Hypothalamus (tissue), 51 donors: ENCODE measurements around the gene CRYL1.
A peak's percentile ranks its signal among the peaks of the same experiment; 100 is the strongest.

Source experiments
- DNase-seq, 51 donors: peaks; one replicate each; lab custom pipeline; 2025; lab: John Stamatoyannopoulos, UW

The CRYL1 gene

GRCh38 chr13:20428666-20429644, 96.7 kb downstream of the CRYL1 start:
- no peak for DNase-seq

- DNase-seq: peak in 1 of 51 donors; percentile 18
Measured at GRCh38 chr13:20426766-20427448, 98.8 kb downstream of the CRYL1 start.

GRCh38 chr13:20425819-20426219, 99.8 kb downstream of the CRYL1 start:
- DNase-seq: peak in 1 of 51 donors; percentile 5

- DNase-seq: no peak
Measured at GRCh38 chr13:20424949-20425348, 100.7 kb downstream of the CRYL1 start.

- no peak for DNase-seq
Measured at GRCh38 chr13:20424559-20424852, 101.2 kb downstream of the CRYL1 start.

- no peak for DNase-seq
Measured at GRCh38 chr13:20422362-20422761, 103.3 kb downstream of the CRYL1 start.

GRCh38 chr13:20420938-20421337, 104.7 kb downstream of the CRYL1 start:
- no peak for DNase-seq

- DNase-seq: no peak
Measured at GRCh38 chr13:20418953-20419352, 106.7 kb downstream of the CRYL1 start.

- no peak for DNase-seq
Measured at GRCh38 chr13:20416223-20416745, 109.4 kb downstream of the CRYL1 start.

GRCh38 chr13:20415694-20416107, 110.0 kb downstream of the CRYL1 start:
- DNase-seq: no peak

- no peak for DNase-seq
Measured at GRCh38 chr13:20415306-20415679, 110.4 kb downstream of the CRYL1 start.

- no peak for DNase-seq
Measured at GRCh38 chr13:20414546-20415305, 110.9 kb downstream of the CRYL1 start.

- DNase-seq: no peak
Measured at GRCh38 chr13:20412691-20413355, 112.8 kb downstream of the CRYL1 start.

- no peak for DNase-seq
Measured at GRCh38 chr13:20411638-20412342, 113.9 kb downstream of the CRYL1 start.

GRCh38 chr13:20410726-20411125, 114.9 kb downstream of the CRYL1 start:
- DNase-seq: no peak

- no peak for DNase-seq
Measured at GRCh38 chr13:20408181-20408580, 117.5 kb downstream of the CRYL1 start.

- DNase-seq: no peak
Measured at GRCh38 chr13:20407759-20408158, 117.9 kb downstream of the CRYL1 start.

GRCh38 chr13:20405691-20406090, 120.0 kb downstream of the CRYL1 start:
- no peak for DNase-seq

- no peak for DNase-seq
Measured at GRCh38 chr13:20404488-20405222, 121.0 kb downstream of the CRYL1 start.
